D721Med (cell line): ENCODE measurements around the gene CNTNAP2.

ENCODE experiments used
- DNase-seq: peaks from one replicate; pipeline ENCODE4 v3.0.0; 2011; ENCODE audit warnings: low spot score; ENCODE audit not compliant: insufficient read length
- FAIRE-seq: peaks from 2 replicates; lab custom pipeline; 2011; peaks lifted over from hg19 to GRCh38; lab: Jason Lieb, UNC
- CTCF ChIP-seq: IDR thresholded peaks from 2 replicates; pipeline ENCODE4 v1.5.1; 2012; ENCODE audit warnings: mild to moderate bottlenecking, control low read depth; ENCODE audit not compliant: insufficient read depth; ENCODE audit errors: missing control alignments

Gene CNTNAP2

DNA sequence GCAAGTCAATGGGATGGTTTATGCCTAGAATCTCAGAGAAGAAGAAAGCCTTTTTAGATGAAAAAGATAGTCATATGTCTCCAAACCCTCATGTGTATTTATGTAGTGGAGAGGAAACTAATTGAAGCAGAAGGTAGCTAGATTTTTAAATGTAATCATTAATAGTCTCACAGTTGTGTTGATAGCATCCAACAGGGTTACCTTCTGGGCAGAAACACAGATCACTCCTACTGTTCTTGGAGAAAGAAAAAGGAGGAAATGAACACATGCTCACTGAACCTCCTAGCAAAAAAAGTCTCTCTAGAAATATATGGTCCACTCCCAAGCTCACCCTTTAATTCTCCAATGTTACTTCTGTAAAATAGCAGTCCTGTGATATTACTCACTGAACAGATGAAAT, 1696.7 kb downstream of the CNTNAP2 start:
- DNase-seq (no peak), FAIRE-seq (no peak)
- no peak for TF ChIP-seq CTCF

DNA sequence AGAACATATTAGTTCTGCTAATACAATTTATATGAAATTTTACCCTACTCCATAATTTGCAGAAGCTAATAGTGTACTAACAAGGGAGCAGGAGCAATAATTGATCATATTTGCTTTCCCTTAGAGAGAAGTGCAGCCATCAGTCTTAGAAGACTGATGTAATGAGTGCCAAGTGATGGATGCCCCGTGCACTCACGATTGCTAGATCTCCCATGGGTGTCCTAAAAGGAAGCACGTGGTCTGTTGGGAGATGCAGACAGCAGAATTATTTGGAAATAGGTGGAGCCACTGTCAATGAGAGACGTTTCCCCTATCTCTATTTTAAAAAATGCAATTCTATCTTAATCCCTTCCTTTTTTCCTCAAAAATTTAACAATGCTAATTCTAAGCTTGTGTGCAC, 1701.7 kb downstream of the CNTNAP2 start:
- DNase-seq (no peak), FAIRE-seq (no peak)
- no peak for TF ChIP-seq CTCF

GRCh38 chr7:147824671-147825070, 1708.1 kb downstream of the CNTNAP2 start:
- no peak for DNase-seq
- no peak for FAIRE-seq
- no peak for TF ChIP-seq CTCF

DNA sequence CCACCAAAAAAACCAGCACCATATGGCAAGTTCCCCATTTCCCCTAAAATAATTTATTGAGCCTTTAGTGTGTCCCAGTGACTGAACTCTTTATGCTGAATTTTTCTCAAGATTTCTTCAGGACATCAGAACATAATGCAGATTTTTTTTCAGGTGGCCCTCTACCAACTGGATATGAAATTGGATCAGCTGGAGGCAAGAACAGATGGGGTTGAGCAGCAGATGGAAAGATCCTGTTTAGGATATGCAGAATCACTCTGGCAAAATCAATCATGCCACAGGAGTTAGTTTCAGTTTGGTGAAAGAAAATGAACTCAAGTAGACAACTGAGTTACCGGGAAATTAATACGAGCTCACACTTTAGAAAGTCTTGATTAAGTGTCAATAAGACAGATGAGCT, 1712.4 kb downstream of the CNTNAP2 start:
- no peak for TF ChIP-seq CTCF
- DNase-seq (no peak), FAIRE-seq (no peak)

DNA sequence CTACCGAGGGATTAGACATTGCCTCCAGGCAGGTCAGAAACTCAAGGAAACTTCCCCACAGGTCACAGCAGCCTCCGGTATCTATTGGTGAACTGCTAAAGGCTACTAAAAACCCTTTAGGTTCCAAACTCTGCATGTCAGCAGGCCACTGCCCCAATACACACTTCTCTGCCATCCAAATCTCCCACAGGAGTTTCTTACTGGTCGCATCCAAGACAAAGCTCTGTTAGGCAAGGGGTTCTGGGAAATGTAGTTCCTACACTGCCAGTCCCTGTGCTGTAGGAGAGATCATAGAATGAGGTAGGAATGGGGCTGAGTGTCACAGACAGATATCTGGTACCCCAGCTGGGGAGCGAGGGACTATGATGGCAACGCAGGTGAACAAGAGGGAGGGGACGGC, 1717.0 kb downstream of the CNTNAP2 start:
- TF ChIP-seq CTCF: no peak
- DNase-seq (no peak), FAIRE-seq (no peak)

DNA sequence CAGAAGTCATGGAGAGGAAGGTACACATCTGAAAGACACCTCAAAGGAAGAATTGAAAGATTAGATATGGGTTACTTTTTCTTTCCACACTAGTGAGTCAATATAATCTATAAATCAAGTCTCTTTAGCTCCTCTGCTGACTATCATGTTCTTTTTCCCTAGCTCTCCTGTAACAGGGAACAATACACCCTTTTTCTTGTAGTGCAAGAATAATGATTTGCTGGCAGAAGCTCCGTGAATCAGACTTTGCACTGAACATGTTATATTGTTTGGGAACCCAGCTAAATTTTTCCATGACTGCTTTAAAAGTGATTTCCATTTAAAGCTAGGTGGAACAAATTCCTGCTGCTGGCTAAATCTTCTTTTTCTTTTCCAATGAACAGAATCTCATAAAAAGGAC, 1717.4 kb downstream of the CNTNAP2 start:
- TF ChIP-seq CTCF: no peak
- DNase-seq: no peak
- no peak for FAIRE-seq

GRCh38 chr7:147852833-147853232, 1736.2 kb downstream of the CNTNAP2 start:
- no peak for TF ChIP-seq CTCF
- no peak for DNase-seq
- no peak for FAIRE-seq
